NCI-H2196 treated with DMSO at 0.1 percent for 48 hours (cell line): ENCODE results near the gene TMED3.
"Not testable (repeated sequence)": the region's sequence is repeated elsewhere in the genome, so short reads cannot be mapped to it uniquely, and the experiment has no call there.

Experiments used
- DNase-seq: peaks from one replicate; lab custom pipeline; 2025; ENCODE audit not compliant: unreplicated experiment; lab: John Stamatoyannopoulos, UW

TMED3 gene

GRCh38 chr15:79315623-79316328 is 4.9 kb downstream of the TMED3 start:
- no peak for DNase-seq

GRCh38 chr15:79316864-79317263 is 6.0 kb downstream of the TMED3 start:
- no peak for DNase-seq

GRCh38 chr15:79319973-79320372 is 9.1 kb downstream of the TMED3 start:
- DNase-seq, result not testable (repeated sequence)

- no peak for DNase-seq
Measured at GRCh38 chr15:79321876-79322275, 11.0 kb downstream of the TMED3 start.

- DNase-seq, result no peak
Measured at GRCh38 chr15:79322306-79322705, 11.4 kb downstream of the TMED3 start.

- DNase-seq, result no peak
Measured at GRCh38 chr15:79322945-79323344, 12.0 kb downstream of the TMED3 start.

GRCh38 chr15:79329171-79329611 is 18.3 kb downstream of the TMED3 start:
- no peak for DNase-seq

- DNase-seq, result no peak
Measured at GRCh38 chr15:79332824-79333510, 22.1 kb downstream of the TMED3 start.

GRCh38 chr15:79337591-79337990 is 26.7 kb downstream of the TMED3 start:
- no peak for DNase-seq

- no peak for DNase-seq
Measured at GRCh38 chr15:79339588-79340314, 28.8 kb downstream of the TMED3 start.

- DNase-seq, result no peak
Measured at GRCh38 chr15:79340315-79340602, 29.3 kb downstream of the TMED3 start.

GRCh38 chr15:79341396-79341795 is 30.5 kb downstream of the TMED3 start:
- no peak for DNase-seq

GRCh38 chr15:79349525-79349924 is 38.6 kb downstream of the TMED3 start:
- no peak for DNase-seq

- no peak for DNase-seq
Measured at GRCh38 chr15:79352206-79352605, 41.3 kb downstream of the TMED3 start.

GRCh38 chr15:79357566-79357965 is 46.7 kb downstream of the TMED3 start:
- no peak for DNase-seq

GRCh38 chr15:79358069-79358468 is 47.2 kb downstream of the TMED3 start:
- DNase-seq, result no peak

- no peak for DNase-seq
Measured at GRCh38 chr15:79364571-79365240, 53.8 kb downstream of the TMED3 start.

- no peak for DNase-seq
Measured at GRCh38 chr15:79365765-79366164, 54.9 kb downstream of the TMED3 start.

GRCh38 chr15:79366691-79367090 is 55.8 kb downstream of the TMED3 start:
- no peak for DNase-seq

- no peak for DNase-seq
Measured at GRCh38 chr15:79370716-79371115, 59.8 kb downstream of the TMED3 start.

GRCh38 chr15:79371591-79371990 is 60.7 kb downstream of the TMED3 start:
- DNase-seq, result no peak

- DNase-seq, result no peak
Measured at GRCh38 chr15:79372428-79372827, 61.5 kb downstream of the TMED3 start.
